Osteoblast (primary cell): ENCODE data around the gene PSME4. TPM values are rescaled to one million over a fixed set of nuclear protein-coding genes. Genes with fewer than 3 reads are reported as not detected.

Source experiments
- DNase-seq: peaks from one replicate; pipeline ENCODE4 v3.0.0; 2011; ENCODE audit warnings: low spot score, mixed read lengths; ENCODE audit not compliant: insufficient read length; ENCODE audit errors: missing footprints
- H2AFZ ChIP-seq: 2 replicates; pipeline ENCODE4 v1.6.0; 2011; ENCODE audit warnings: mild to moderate bottlenecking, low read length
- H3K27ac ChIP-seq: 2 replicates; pipeline ENCODE4 v1.5.1; 2011; ENCODE audit warnings: mild to moderate bottlenecking, low read depth, low read length, moderate library complexity
- H3K27me3 ChIP-seq: 2 replicates; pipeline ENCODE4 v1.6.0; 2012; ENCODE audit warnings: mild to moderate bottlenecking, control low read depth, inconsistent platforms, low read length, moderate library complexity; ENCODE audit not compliant: insufficient read depth
- H3K36me3 ChIP-seq: 2 replicates; pipeline ENCODE4 v1.5.1; 2011; ENCODE audit warnings: mild to moderate bottlenecking, low read length, control low read depth, moderate library complexity; ENCODE audit not compliant: insufficient read depth
- H3K4me1 ChIP-seq: 2 replicates; pipeline ENCODE4 v1.5.1; 2011; ENCODE audit warnings: mild to moderate bottlenecking, low read length, control low read depth, moderate library complexity; ENCODE audit not compliant: insufficient read depth
- H3K4me2 ChIP-seq: 2 replicates; pipeline ENCODE4 v1.6.0; 2011; ENCODE audit warnings: mild to moderate bottlenecking, low read length; ENCODE audit not compliant: insufficient read depth
- H3K4me3 ChIP-seq: fragments of 200-600 bp; sonication (generic); 3 replicates; pipeline ENCODE4 v1.5.1; 2012; ENCODE audit warnings: mild to moderate bottlenecking, low read length, inconsistent platforms; ENCODE audit not compliant: insufficient read depth
- H3K79me2 ChIP-seq: 2 replicates; pipeline ENCODE4 v1.6.0; 2012; ENCODE audit warnings: mild to moderate bottlenecking, low read length, control low read depth, inconsistent platforms; ENCODE audit not compliant: insufficient read depth
- H3K9me3 ChIP-seq: 2 replicates; pipeline ENCODE4 v1.5.1; 2011; ENCODE audit warnings: low read depth, low read length, control low read depth
- H4K20me1 ChIP-seq: 2 replicates; pipeline ENCODE4 v1.6.0; 2012; ENCODE audit warnings: mild to moderate bottlenecking, low read length, control low read depth; ENCODE audit not compliant: insufficient read depth
- total RNA-seq: library from RNA; depleted of rRNA; stranded (reverse); fragments of >200 nt; gene quantifications from 2 replicates; pipeline ENCODE4 v1.2.3, GENCODE V29; 2012
- TF ChIP-seq, protein P1 (sequence below): IDR thresholded peaks from 2 replicates; pipeline ENCODE4 v1.5.1; 2011; ENCODE audit warnings: mild to moderate bottlenecking, low read depth, low read length, moderate library complexity; ENCODE audit errors: extremely low read depth

PSME4 gene
- total RNA-seq, 1 donor: 61.9 TPM

DNA sequence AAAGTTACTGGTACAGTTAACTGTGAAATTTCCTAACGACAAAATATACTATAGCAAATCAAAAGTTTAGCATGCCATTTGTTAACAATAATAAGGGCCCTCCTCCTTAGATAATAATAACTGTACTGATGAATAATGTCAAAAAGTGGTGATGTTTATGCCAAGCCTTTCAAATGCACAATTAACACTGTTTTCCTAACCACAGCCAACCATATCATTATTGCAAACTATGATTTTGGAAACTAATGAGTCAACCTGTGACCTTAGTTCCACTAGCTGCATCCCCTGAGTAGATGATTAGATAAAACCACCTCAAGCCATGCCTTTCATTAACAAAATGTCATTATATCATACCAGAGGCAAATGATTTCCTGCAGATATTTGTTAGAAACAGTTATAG is 85.9 kb downstream of the PSME4 start:
- TF ChIP-seq, protein P1, sequence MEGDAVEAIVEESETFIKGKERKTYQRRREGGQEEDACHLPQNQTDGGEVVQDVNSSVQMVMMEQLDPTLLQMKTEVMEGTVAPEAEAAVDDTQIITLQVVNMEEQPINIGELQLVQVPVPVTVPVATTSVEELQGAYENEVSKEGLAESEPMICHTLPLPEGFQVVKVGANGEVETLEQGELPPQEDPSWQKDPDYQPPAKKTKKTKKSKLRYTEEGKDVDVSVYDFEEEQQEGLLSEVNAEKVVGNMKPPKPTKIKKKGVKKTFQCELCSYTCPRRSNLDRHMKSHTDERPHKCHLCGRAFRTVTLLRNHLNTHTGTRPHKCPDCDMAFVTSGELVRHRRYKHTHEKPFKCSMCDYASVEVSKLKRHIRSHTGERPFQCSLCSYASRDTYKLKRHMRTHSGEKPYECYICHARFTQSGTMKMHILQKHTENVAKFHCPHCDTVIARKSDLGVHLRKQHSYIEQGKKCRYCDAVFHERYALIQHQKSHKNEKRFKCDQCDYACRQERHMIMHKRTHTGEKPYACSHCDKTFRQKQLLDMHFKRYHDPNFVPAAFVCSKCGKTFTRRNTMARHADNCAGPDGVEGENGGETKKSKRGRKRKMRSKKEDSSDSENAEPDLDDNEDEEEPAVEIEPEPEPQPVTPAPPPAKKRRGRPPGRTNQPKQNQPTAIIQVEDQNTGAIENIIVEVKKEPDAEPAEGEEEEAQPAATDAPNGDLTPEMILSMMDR: no peak

DNA sequence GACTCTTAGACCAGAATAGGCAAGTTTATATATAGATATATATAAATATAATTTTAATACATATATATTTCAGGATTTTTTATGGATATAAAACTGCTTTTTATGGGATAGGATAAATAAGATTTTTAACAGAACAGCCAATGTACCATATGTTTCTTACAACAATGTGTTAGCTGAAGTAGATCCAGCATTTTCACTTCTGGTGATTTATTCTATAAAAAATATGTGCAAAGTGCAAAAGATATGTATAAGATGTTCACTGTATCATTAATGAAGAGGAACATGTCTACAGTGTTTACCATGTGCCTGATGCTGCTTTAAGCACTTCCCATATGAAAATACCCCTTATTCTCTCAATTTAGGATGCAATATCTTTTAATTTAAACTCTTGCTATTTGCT is 88.8 kb downstream of the PSME4 start:
- no peak for DNase-seq
- peaks cover 52% of the 10 kb centered on the region for H3K36me3 ChIP-seq
- TF ChIP-seq, protein P1: no peak

More for the DNA sequence above, 85.9 kb downstream of the PSME4 start:
- no peaks in the 10 kb centered on the region for H3K27me3 ChIP-seq
- H4K20me1 ChIP-seq: peaks cover 5% of the 10 kb centered on the region
- no peak overlapping the region for H2AFZ ChIP-seq
- H3K36me3 ChIP-seq: peaks cover 66% of the 10 kb centered on the region
- H3K9me3 ChIP-seq: no peaks in the 10 kb centered on the region
- H3K4me2 ChIP-seq: no peak overlapping the region
- H3K79me2 ChIP-seq: peaks cover 8% of the 10 kb centered on the region
- peaks cover 8% of the 10 kb centered on the region for H3K4me1 ChIP-seq
- DNase-seq: no peak
- H3K27ac ChIP-seq: no peak overlapping the region
- H3K4me3 ChIP-seq: no peak overlapping the region

DNA sequence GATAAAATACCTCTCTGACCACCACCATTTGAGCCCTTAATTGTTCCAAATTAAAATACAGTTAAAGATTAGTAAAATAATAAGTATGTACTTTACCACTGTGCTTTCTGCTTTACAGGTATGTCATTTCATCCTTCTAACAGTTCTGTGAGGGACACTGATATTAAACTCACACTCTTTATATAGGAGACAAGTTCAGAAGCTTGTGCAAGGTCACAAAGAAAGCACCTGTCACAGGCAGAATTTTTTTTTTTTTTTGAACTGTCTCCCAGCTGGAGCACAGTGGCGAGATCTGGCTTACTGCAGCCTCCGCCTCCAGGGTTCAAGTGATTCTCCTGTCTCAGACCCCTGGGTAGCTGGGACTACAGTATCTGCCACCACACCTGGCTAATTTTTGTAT is 89.4 kb downstream of the PSME4 start:
- no peak overlapping the region for H3K27ac ChIP-seq
- peaks cover 12% of the 10 kb centered on the region for H3K79me2 ChIP-seq
- peaks cover 21% of the 10 kb centered on the region for H3K4me1 ChIP-seq
- peaks cover 5% of the 10 kb centered on the region for H4K20me1 ChIP-seq
- no peak overlapping the region for H3K4me2 ChIP-seq
- H3K36me3 ChIP-seq: peaks cover 49% of the 10 kb centered on the region
- H3K9me3 ChIP-seq: no peaks in the 10 kb centered on the region
- H2AFZ ChIP-seq: no peak overlapping the region
- no peaks in the 10 kb centered on the region for H3K27me3 ChIP-seq
- TF ChIP-seq, protein P1: no peak
- no peak overlapping the region for H3K4me3 ChIP-seq
- DNase-seq: no peak

More for the DNA sequence above, 88.8 kb downstream of the PSME4 start:
- Histone ChIP-seq H3K27ac (no peak overlapping the region), H3K27me3 (no peaks in the 10 kb centered on the region), H3K4me1 (peaks cover 21% of the 10 kb centered on the region), H3K4me2 (no peak overlapping the region), H3K4me3 (no peak overlapping the region), H3K9me3 (no peaks in the 10 kb centered on the region), H4K20me1 (peaks cover 5% of the 10 kb centered on the region), H3K79me2 (peaks cover 12% of the 10 kb centered on the region), H2AFZ (no peak overlapping the region)

DNA sequence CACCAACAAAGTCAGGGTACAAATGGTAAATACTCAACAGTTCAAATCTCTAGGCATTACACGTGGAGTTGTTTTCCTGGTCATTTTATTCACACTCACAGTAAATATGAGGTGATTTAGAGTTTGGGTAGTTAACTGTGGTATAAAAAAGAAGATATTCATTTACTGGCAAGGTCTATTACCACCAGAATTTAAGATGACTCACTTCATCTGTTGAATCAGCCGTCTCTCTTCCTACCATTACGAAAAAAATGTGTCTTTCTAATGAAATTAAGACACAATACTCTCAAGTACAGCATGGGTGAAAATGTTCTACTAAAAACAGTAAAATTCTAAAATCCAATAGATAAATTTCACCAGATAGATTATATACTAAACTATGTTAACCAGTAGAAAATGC is 90.0 kb downstream of the PSME4 start:
- peaks cover 21% of the 10 kb centered on the region for H3K4me1 ChIP-seq
- H3K27me3 ChIP-seq: no peaks in the 10 kb centered on the region
- no peak overlapping the region for H3K27ac ChIP-seq
- H3K4me2 ChIP-seq: no peak overlapping the region
- H3K4me3 ChIP-seq: no peak overlapping the region
- H3K36me3 ChIP-seq: peaks cover 49% of the 10 kb centered on the region
- H3K79me2 ChIP-seq: peaks cover 12% of the 10 kb centered on the region
- H3K9me3 ChIP-seq: no peaks in the 10 kb centered on the region
- no peak overlapping the region for H2AFZ ChIP-seq
- peaks cover 5% of the 10 kb centered on the region for H4K20me1 ChIP-seq
- TF ChIP-seq, protein P1: no peak
- peak; percentile 83 for DNase-seq
